COR-L47 (cell line): Measurements from ENCODE around the gene SNX20.

ENCODE experiments used
- DNase-seq: peaks from one replicate; lab custom pipeline; 2025; lab: John Stamatoyannopoulos, UW

The SNX20 gene

DNA sequence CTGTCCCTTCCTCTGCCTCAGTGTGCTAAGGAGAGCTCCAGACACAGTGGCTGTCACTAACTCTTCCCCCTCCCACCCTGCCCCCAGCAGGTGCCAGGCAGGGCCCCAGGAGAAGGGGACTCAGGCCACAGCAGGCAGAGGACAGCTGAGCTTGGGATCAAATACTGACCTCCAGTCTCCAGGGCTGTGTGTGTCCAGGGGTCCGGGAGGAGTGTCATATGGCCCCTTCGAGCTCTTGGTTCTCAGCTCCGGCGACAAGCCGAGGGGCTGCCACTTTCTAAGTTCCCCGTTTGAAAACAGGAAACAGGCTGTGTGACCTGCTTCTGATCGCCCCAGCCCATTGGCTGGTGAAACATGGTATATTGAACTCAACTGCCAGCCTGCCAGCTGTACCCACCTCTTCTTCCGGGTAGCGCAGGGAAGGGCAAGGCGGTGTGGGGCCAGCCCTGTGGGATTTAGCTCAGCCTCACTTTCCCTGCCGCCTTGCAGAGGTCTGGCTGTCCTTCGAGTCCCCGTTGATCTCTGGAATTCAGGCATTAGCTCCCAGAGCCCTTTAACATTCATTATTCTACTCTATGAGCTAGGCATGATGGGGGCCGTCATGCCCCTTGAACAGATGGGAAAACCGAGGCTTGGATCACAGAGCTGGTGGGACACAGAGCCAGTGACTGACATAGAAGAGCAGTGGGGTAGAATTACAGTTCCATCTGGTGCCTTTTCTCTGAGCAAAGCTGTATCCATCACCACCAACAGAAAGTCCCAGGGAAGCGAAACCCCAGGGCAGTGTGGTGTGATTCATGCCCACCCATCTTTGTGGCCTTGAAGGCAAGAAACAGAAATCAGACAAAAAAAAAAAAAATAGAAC is at the start of gene SNX20:
TSS of gene SNX20 (minus strand) at position 292 of the 865 bp plus-strand sequence. CDS start 3,786 bp downstream, outside the sequence.
- no peak for DNase-seq

DNA sequence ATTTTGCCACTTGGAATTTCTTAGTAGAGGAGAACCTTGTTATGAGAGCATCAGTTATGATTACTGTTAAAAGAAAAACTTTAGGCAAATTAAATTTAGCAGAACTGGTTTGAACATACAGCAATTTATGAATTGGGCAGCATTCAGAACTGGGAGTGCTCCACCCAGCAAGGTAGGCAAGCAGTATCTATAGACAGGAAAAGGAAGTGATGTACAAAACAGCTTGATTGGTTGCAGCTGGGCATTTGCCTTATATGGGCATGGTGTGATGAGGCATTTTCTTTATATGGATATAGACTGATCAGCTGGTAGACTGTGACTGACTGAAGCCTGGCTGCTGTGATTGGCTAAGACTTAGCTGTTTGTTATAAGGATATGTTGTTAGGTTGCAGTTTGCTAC is 43.2 kb upstream of the SNX20 start:
- no peak for DNase-seq

- DNase-seq: no peak
Measured at GRCh38 chr16:50722960-50723359, 41.8 kb upstream of the SNX20 start.

GRCh38 chr16:50722405-50722737 is 41.3 kb upstream of the SNX20 start:
- DNase-seq: no peak

DNA sequence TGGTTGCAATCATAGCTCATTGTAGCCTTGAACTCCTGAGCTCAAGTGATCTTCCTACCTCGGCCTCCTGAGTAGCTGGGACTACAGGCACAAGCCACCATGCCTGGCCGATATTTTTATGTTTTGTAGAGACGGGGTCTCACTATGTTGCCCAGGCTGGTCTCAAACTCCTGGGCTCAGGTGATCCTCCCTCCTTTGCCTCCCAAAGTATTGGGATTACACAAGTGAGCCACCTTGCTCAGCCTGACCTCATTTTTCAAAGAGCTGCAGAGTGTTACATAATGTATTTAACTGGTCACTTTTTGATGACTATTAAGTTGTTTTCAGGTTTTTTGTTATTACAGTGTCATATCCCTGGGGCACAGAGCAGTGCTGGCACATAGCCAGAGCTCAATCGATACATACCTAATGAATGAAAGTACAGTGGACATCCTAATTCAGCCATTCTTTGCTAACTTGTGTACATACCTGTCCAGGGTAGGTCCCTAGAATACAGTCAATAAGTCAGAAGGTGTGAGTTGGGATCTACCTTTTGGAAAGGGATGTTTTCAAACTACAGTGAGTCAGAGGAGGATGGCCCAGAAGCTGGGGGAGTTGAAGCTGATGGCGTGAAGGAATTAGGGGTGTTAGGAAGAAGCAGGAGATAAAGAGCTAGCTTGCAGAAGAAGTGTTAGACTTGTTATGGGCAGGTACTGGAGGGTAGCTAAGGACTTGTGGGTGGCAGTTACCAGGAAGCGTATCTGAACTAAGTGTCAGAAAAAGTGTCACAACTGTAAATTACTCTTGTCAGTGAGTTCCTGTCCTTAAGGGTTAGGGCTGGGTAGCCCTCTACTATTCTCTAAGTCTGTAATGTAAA is 40.7 kb upstream of the SNX20 start:
- no peak for DNase-seq

- DNase-seq: no peak
Measured at GRCh38 chr16:50719401-50720337, 38.6 kb upstream of the SNX20 start.

DNA sequence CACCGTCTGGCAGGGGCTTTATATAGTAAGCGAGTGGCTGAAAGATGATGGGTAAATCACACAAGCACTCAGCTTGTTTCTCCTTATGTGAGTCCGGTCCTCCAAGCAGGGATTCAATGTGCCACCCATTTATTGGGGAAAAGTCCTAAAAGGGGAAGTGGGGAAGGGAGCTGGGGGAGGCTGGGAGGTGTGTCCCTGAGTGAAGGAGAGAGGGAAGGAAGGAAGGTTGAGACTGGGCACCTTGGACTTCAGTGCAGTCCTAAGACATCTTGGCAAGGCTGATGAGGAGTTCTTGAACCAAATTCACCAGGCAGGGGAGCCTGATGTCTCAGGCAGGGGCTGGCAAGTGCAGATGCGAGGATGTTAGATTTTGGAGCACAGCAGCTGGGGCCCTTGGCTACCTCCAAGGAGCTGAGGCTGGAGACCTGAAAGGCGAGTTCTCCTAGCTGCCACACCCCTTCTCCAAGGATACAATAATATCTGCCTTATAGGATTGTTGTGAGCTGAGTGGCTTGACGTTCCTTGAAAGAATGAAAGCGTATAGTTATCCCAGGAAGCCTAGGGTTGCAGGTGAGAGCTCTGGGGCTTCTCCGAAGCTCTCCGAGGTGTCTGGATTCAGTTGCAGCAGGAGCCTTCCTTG is 37.8 kb upstream of the SNX20 start:
- DNase-seq: no peak

DNA sequence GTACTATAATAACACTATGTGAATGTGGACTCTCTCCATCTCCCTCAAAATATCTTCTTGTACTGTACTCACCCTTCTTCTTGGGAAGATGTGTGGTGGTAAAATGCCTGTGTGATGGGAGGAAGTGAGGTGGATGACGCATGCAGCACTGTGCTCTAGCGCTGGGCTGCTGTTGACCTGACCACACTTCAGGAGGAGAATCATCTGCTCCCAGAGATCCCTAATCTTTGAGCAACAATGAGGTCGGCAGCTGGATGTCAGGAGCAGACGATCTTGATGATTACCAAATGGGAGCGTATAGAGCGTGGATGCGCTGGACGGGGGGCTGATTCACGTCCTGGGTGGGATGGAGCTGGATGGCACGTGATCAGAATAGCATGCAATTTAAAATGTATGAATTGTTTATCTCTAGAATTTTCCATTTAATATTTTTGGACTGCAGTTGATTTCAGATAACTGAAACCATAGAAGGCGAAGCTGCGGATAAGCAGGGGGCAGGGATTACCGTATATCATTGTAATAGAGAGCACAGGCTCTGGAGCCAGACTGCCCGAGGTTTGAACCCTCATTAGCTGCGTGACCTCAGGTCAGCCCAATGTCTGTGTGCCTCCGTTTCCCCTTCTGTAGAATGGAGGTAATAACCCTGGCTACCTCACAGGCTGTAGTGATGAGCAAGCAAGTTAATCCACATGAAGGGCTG is 37.1 kb upstream of the SNX20 start:
- no peak for DNase-seq

DNA sequence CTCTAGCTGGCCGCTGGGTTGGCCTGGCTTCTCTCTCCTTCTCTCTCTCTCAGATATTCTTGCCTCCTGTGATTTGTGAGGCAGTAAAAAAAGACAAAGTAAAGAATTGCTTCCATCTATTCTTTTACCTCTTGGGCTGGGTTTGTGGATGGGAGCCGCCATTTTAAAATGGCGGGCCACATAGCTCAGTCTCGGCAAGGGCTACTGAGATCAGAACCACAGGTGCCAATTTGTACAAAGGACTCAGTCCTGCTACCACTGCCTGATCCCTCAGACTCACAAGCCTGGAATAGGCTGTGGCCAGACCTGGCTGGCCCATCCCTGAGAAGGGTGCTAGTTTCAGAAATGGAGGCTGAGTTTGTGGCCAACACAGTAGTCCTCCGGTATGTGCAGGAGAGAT is 36.4 kb upstream of the SNX20 start:
- no peak for DNase-seq

DNA sequence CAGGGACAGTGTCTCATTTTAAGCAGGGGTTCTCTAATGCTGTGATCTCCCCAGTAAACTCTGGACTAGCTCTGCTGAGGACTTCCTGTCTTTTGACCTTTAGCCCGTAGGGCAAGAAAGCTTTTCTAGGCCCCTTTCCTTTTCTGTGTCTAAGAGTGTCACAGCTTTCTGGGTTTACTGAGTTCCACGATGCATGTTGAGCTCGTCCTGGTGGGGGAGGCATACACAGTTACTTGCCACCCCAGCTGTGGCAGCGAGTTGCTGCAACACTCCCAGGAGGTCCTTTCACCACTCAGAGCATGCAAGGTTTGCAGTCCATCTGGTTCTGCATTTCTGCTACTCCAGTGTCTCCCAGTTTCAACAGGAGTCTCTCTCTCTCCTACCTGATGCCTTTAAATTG is 36.0 kb upstream of the SNX20 start:
- no peak for DNase-seq

DNA sequence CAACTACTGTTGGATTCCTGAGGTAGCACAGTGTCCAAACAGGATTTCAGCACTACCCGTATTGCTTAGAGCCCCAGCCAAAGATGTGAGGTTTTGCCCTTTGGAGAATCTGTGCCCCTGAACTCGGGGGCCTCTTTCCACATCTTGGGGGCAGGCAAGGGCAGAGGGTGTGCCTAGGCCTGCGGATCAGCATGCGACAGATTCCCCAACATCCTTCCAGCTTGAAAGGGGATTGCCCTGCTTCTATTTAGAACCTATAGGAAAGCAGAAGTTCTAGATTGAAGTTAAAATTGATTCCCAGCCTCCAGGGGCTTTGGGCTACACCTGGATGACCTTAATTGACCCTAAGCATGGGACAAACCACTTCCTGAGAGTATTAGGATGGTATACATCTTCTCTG is 31.8 kb upstream of the SNX20 start:
- no peak for DNase-seq

DNA sequence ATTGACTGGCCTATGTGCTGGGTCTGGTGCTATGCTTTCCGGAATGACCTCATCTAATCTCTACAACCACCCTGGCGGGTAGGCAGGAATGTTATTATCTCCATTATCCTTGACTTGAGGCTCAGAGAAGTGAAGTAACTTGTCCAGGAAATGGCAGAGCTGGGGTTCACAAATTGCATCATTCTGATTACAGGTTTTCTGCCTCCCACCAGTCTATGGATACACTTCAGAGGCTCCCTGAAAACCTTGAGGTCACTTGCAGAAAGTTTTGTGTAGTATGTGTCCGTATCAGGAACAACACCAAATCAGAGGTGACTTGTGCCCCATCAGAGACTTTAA is 31.4 kb upstream of the SNX20 start:
- no peak for DNase-seq

DNA sequence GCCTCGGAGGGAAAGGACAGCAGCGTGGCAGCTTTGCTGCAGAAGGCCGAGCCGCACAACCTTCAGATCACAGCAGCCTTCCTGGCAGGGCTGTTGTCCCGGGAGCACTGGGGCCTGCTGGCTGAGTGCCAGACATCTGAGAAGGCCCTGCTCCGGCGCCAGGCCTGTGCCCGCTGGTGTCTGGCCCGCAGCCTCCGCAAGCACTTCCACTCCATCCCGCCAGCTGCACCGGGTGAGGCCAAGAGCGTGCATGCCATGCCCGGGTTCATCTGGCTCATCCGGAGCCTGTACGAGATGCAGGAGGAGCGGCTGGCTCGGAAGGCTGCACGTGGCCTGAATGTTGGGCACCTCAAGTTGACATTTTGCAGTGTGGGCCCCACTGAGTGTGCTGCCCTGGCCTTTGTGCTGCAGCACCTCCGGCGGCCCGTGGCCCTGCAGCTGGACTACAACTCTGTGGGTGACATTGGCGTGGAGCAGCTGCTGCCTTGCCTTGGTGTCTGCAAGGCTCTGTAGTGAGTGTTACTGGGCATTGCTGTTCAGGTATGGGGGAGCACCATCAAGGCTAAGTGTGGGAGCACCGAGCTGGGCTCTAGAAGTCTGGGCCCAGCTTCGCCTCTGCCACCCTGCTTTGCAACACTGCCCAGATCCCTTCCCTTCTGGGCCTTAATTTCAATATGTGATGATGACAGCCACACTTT is 30.9 kb upstream of the SNX20 start:
- DNase-seq: no peak

DNA sequence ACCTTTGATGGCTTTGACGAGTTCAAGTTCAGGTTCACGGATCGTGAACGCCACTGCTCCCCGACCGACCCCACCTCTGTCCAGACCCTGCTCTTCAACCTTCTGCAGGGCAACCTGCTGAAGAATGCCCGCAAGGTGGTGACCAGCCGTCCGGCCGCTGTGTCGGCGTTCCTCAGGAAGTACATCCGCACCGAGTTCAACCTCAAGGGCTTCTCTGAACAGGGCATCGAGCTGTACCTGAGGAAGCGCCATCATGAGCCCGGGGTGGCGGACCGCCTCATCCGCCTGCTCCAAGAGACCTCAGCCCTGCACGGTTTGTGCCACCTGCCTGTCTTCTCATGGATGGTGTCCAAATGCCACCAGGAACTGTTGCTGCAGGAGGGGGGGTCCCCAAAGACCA is 29.9 kb upstream of the SNX20 start:
- DNase-seq: no peak

GRCh38 chr16:50709980-50710379 is 28.9 kb upstream of the SNX20 start:
- no peak for DNase-seq

DNA sequence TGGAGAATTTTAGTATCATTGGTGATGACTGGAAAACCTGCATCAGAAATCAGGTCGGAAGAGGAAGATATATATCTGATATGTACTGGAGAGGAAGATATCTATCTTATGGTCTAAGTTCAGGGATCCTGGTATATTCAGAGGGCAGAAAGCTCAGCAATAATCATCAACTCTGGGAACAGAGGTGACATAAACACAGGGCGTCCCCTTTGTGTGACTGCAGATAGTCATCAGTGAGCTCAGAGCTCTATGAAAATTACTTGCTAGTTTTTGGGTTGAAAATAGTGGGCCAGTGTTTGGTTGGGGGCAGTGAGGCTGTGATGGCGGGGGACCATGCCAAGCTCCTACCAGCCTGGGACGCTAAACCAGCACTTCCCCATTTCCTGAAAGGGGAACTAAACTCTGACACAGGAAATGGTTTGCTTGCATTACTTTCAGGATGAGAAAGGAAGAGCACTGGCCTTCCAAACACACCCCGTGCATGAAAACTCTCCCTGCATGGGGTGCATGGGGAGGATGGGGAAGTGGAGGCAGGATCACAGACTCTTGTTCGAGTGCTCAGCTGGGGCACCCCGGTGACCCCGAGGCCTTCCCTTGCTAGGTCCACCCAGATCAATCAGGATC is 28.1 kb upstream of the SNX20 start:
- no peak for DNase-seq

DNA sequence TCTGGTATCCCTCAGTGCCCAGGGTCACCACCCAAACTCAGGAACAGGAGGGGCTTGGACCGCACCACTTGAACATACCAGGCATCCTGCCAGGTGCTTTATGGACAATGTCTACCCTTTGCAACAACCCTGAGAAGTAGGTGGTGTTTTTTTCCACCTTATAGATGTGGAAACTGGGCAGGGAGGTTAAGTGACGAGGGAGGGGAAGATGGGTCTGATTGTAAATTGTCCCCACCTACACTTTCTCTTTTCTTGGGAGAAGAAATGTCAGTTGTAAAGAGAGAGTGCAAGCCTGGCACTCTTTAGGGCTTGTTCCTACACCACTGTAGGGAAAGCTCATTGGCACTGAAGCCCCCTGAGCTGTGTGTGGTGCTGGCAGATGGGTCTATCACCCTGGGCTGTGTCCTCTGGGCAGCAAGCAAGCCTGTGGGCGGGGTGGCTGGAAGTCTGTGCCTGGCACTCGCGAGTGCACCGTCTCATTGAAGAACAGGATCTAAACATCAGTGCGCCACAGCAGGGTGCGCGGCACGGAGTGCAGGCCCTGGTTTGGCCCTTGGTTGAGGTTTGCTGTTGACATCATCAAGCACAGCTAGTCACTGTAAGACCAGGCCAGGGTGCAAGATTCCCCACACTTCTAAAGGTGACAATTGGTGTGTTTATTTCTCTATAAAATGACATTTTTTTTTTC is 27.4 kb upstream of the SNX20 start:
- DNase-seq: no peak

DNA sequence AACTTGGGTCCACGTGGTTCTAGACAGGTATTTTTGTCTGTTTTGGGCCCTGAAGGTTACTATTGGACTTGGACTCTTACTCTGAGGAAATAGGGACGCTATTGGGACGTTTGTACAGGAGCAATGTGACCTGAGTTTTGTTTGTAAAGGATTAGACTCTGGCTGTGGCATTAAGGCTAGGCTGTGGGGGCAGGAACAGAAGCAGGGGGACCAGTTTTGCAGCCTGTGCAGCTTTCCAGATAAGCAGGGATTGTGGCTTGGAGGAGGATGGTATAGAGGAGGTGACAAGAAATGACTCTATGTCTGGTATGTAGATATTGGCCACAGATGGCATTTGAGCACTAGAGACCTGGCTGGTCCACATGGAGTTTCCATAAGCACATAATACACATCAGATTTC is 25.1 kb upstream of the SNX20 start:
- DNase-seq: no peak

DNA sequence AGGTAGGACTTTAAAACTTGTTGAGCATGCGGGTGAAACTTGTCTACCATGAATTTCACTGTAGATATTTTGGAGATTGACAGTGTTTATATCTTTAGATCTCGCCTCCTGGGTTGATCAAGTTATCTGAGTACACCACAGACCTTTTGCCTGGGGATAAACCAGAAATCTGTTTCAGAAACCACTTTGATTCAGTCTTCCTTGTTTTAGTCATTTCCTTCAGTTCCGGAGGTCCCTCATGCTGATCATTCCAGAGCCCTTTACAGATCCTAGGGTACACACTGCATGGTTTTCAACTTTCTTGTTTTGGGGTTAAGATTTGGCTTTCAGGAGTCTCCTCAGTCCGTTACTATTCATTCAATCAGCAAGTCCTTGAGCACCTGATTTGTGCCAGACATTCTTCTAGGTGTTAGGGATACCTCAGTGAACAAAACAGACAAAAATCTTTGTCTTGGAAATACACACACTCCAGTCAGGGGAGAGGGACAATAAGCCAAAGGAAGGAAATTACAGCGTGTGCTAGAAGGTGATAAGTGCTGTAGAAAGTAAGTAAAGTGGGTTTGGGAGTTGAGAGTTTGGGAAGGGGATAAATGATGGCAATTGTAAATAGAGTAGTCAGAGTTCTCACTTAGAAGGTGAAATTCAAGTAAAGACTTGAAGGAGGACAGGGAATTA is 24.5 kb upstream of the SNX20 start:
- DNase-seq: no peak
